H1 (cell line): ENCODE data around the gene ME1. TPM values are rescaled to one million over a fixed set of nuclear protein-coding genes. Genes with fewer than 3 reads are reported as not detected.

Experiments used
- CTCF ChIA-PET: fragments of 300-600 bp; sonication (Branson Sonifier 250); formaldehyde crosslinking; loops from one replicate; lab custom pipeline; 2021; ENCODE audit not compliant: partially characterized antibody; lab: Charles Lee
- POLR2A ChIA-PET: fragments of 300-600 bp; sonication (Branson Sonifier 250); formaldehyde crosslinking; loops from one replicate; lab custom pipeline; 2021; ENCODE audit warnings: inconsistent platforms; ENCODE audit not compliant: partially characterized antibody; lab: Charles Lee
- DNase-seq, 2 experiments: peaks; one replicate each; pipeline versions ENCODE4 v3.0.0 to v3.0.0-alpha.2; 2010 to 2022; ENCODE audit warnings: low spot score in 2 of 2, low read depth in 1 of 2, mixed read lengths in 1 of 2
- FAIRE-seq: peaks from 2 replicates; lab custom pipeline; 2011; peaks lifted over from hg19 to GRCh38; lab: Jason Lieb, UNC
- H2AFZ ChIP-seq: 2 replicates; pipeline ENCODE4 v1.8.1; 2012; ENCODE audit warnings: low read length, inconsistent platforms
- H2AK5ac ChIP-seq: 2 replicates; pipeline ENCODE4 v1.6.1; 2013; ENCODE audit warnings: low read depth, low read length
- H2BK120ac ChIP-seq: replicated peaks from 2 replicates; pipeline ENCODE3; 2013; ENCODE audit warnings: low read depth, low read length, inconsistent platforms
- H2BK12ac ChIP-seq: 2 replicates; pipeline ENCODE4 v1.6.1; 2013; ENCODE audit warnings: low read depth, low read length
- H2BK15ac ChIP-seq: 2 replicates; pipeline ENCODE4 v1.6.1; 2013; ENCODE audit warnings: low read length
- H2BK20ac ChIP-seq: 2 replicates; pipeline ENCODE4 v1.6.1; 2013; ENCODE audit warnings: low read length
- H2BK5ac ChIP-seq: 2 replicates; pipeline ENCODE4 v1.6.1; 2013; ENCODE audit warnings: low read depth, low read length
- H3K14ac ChIP-seq: 2 replicates; pipeline ENCODE4 v1.6.1; 2013; ENCODE audit warnings: inconsistent platforms; ENCODE audit not compliant: insufficient read length
- H3K18ac ChIP-seq: 2 replicates; pipeline ENCODE4 v1.6.1; 2013; ENCODE audit warnings: low read length; ENCODE audit errors: extremely low read depth
- H3K23ac ChIP-seq: 2 replicates; pipeline ENCODE4 v1.6.1; 2013; ENCODE audit warnings: inconsistent platforms; ENCODE audit not compliant: insufficient read length
- H3K23me2 ChIP-seq: 2 replicates; pipeline ENCODE4 v1.6.1; 2013; ENCODE audit warnings: low read depth, low read length
- H3K27ac ChIP-seq: 2 replicates; pipeline ENCODE4 v1.6.1; 2011; ENCODE audit warnings: low read depth, low read length, inconsistent platforms
- H3K27me3 ChIP-seq, 4 experiments: replicated peaks in 1 of 4; 1 replicate in 1 of 4; 2 replicates in 3 of 4; pipeline versions ENCODE4 v1.6.1 to v1.8.1; 2011 to 2013; ENCODE audit warnings: low read length in 3 of 4, mild to moderate bottlenecking in 3 of 4, inconsistent platforms in 2 of 4, mixed read lengths in 2 of 4, moderate library complexity in 1 of 4; ENCODE audit not compliant: control insufficient read depth in 3 of 4, insufficient read depth in 3 of 4; ENCODE audit errors: extremely low read depth in 1 of 4
- H3K36me3 ChIP-seq, 4 experiments: 2 replicates each; pipeline versions ENCODE4 v1.6.1 to v1.8.1; 2011 to 2013; ENCODE audit warnings: mild to moderate bottlenecking in 4 of 4, low read length in 3 of 4, moderate library complexity in 2 of 4, control low read depth in 1 of 4, inconsistent platforms in 1 of 4; ENCODE audit not compliant: insufficient read depth in 4 of 4, control insufficient read depth in 2 of 4
- H3K4ac ChIP-seq: replicated peaks from 2 replicates; pipeline ENCODE3; 2013; ENCODE audit warnings: low read length, low read depth, mixed read lengths, inconsistent platforms; ENCODE audit not compliant: insufficient read length
- H3K4me1 ChIP-seq, 4 experiments: replicated peaks in 1 of 4; 1 replicate in 1 of 4; 2 replicates in 3 of 4; pipeline versions ENCODE4 v1.6.1 to v1.8.1; 2011 to 2013; ENCODE audit warnings: low read length in 3 of 4, inconsistent platforms in 2 of 4, mixed read lengths in 1 of 4; ENCODE audit not compliant: insufficient read depth in 4 of 4, control insufficient read depth in 3 of 4
- H3K4me2 ChIP-seq, 2 experiments: 2 replicates each; pipeline versions ENCODE4 v1.6.1 to v1.8.1; 2011 to 2013; ENCODE audit warnings: low read depth in 2 of 2, low read length in 2 of 2, control low read depth in 1 of 2, inconsistent platforms in 1 of 2, mild to moderate bottlenecking in 1 of 2; ENCODE audit not compliant: insufficient read depth in 1 of 2
- H3K4me3 ChIP-seq, 4 experiments: fragments of 200-600, 300-600 bp in 1 of 4; sonication (generic), shearing (Covaris generic), sonication (Bioruptor Twin) in 1 of 4; 2 replicates each; pipeline versions ENCODE4 v1.5.1 to v1.8.1; 2011 to 2016; ENCODE audit warnings: low read length in 4 of 4, low read depth in 3 of 4, control low read depth in 2 of 4, inconsistent platforms in 2 of 4, mild to moderate bottlenecking in 2 of 4, mixed read lengths in 1 of 4, moderate library complexity in 1 of 4; ENCODE audit not compliant: insufficient read depth in 2 of 4; ENCODE audit errors: extremely low read depth in 1 of 4
- H3K56ac ChIP-seq: replicated peaks from 2 replicates; pipeline ENCODE3; 2013; ENCODE audit warnings: low read depth, mild to moderate bottlenecking, mixed read lengths, low read length, inconsistent platforms; ENCODE audit not compliant: insufficient read length
- H3K79me1 ChIP-seq: 2 replicates; pipeline ENCODE4 v1.6.1; 2013; ENCODE audit warnings: low read depth, low read length, control low read depth
- H3K79me2 ChIP-seq, 2 experiments: 2 replicates each; pipeline versions ENCODE4 v1.6.1 to v1.8.1; 2012 to 2013; ENCODE audit warnings: low read length in 2 of 2, mild to moderate bottlenecking in 2 of 2, inconsistent platforms in 1 of 2; ENCODE audit not compliant: insufficient read depth in 2 of 2, control insufficient read depth in 1 of 2
- H3K9ac ChIP-seq, 4 experiments: replicated peaks in 1 of 4; 1 replicate in 1 of 4; 2 replicates in 3 of 4; pipeline versions ENCODE4 v1.6.1 to v1.8.1; 2011 to 2013; ENCODE audit warnings: low read depth in 3 of 4, low read length in 3 of 4, control low read depth in 2 of 4, mild to moderate bottlenecking in 2 of 4, moderate library complexity in 2 of 4, inconsistent platforms in 1 of 4; ENCODE audit errors: extremely low read depth in 1 of 4
- H3K9me3 ChIP-seq, 2 experiments: 2 replicates each; pipeline versions ENCODE4 v1.6.1 to v1.8.1; 2012 to 2013; ENCODE audit warnings: mild to moderate bottlenecking in 2 of 2, moderate library complexity in 2 of 2, control low read depth in 1 of 2, inconsistent platforms in 1 of 2, low read depth in 1 of 2, low read length in 1 of 2, mixed read lengths in 1 of 2; ENCODE audit not compliant: insufficient read depth in 2 of 2
- H4K20me1 ChIP-seq, 2 experiments: replicated peaks in 1 of 2; 2 replicates each; pipeline versions ENCODE3 to v1.8.1; 2011 to 2013; ENCODE audit warnings: inconsistent platforms in 2 of 2, low read length in 2 of 2, mild to moderate bottlenecking in 1 of 2; ENCODE audit not compliant: insufficient read depth in 2 of 2, control insufficient read depth in 1 of 2
- H4K5ac ChIP-seq: 2 replicates; pipeline ENCODE4 v1.6.1; 2013; ENCODE audit warnings: low read length, low read depth, mixed read lengths, inconsistent platforms; ENCODE audit not compliant: insufficient read length
- H4K8ac ChIP-seq: 2 replicates; pipeline ENCODE4 v1.8.0; 2013; ENCODE audit warnings: mild to moderate bottlenecking, moderate library complexity, low read length, inconsistent platforms; ENCODE audit not compliant: insufficient read depth; ENCODE audit errors: extremely low read depth
- H4K91ac ChIP-seq: replicated peaks from 2 replicates; pipeline ENCODE3; 2013; ENCODE audit warnings: low read length, mixed read lengths, inconsistent platforms; ENCODE audit not compliant: insufficient read length
- CEBPB ChIP-seq: IDR thresholded peaks from 2 replicates; pipeline ENCODE4 v1.6.1; 2012; ENCODE audit warnings: low read depth, low read length
- KDM4A ChIP-seq: IDR thresholded peaks from one replicate; pipeline ENCODE4 v1.7.1; 2012; ENCODE audit warnings: low read depth, mild to moderate bottlenecking, moderate library complexity, low read length, inconsistent platforms; ENCODE audit not compliant: severe bottlenecking
- NRF1 ChIP-seq: IDR thresholded peaks from 2 replicates; pipeline ENCODE4 v1.6.1; 2011; ENCODE audit warnings: mild to moderate bottlenecking, low read depth, low read length, improper control_type of control experiment
- RFX5 ChIP-seq: IDR thresholded peaks from 2 replicates; pipeline ENCODE4 v1.6.1; 2011; ENCODE audit warnings: low read depth, low read length, improper control_type of control experiment, borderline replicate concordance
- RNF2 ChIP-seq: fragments of 200-900, 300-1000 bp; sonication (generic); IDR thresholded peaks from 2 replicates; pipeline ENCODE4 v1.7.1; 2016; ENCODE audit warnings: borderline replicate concordance, low read depth, mild to moderate bottlenecking, antibody characterized with exemption, low read length; ENCODE audit not compliant: poor library complexity, severe bottlenecking; ENCODE audit errors: missing control alignments
- WGBS, 2 experiments: shearing (Covaris generic) in 1 of 2; methylation state at CpG; one replicate each; pipeline versions ENCODE4 v1.1.6 to v1.1.7; 2013 to 2015; ENCODE audit warnings: low lambda C conversion rate in 2 of 2, mixed read lengths in 2 of 2, inconsistent platforms in 1 of 2, low coverage in 1 of 2, missing lambda C conversion rate in 1 of 2; ENCODE audit not compliant: insufficient replicate concordance in 2 of 2, insufficient coverage in 1 of 2, insufficient read length in 1 of 2; ENCODE audit errors: extremely low coverage in 1 of 2, missing lambda C conversion rate in 1 of 2; 5-methylcytosine and 5-hydroxymethylcytosine counted together
- polyA plus RNA-seq, 7 experiments: library from polyadenylated mRNA; depleted of rRNA in 3 of 7; stranded (reverse) in 5 of 7; unstranded in 2 of 7; fragments of >200 nt in 5 of 7; fragments of 200-250 nt in 2 of 7; gene quantifications; 1 replicate in 5 of 7; 2 replicates in 1 of 7; 4 replicates in 1 of 7; pipeline versions ENCODE4 v1.2.1 to v1.2.3, GENCODE V29; 2011 to 2013; ENCODE audit warnings: missing spikeins in 2 of 7, mixed read lengths in 2 of 7
- total RNA-seq: library from RNA; stranded (reverse); fragmentation: NEBNext Ultra II Directional; extraction: Animal tissue kit (Norgen Biotek cat#: 25700); gene quantifications from 2 replicates; pipeline ENCODE4 v1.2.1, GENCODE V29; 2021

ME1 gene
- total and polyA plus RNA-seq, 2 of the 8 experiments (the other 6 are each of a cell fraction or from before 2014, with no cell fraction given): 1.3 to 3.9 TPM

DNA sequence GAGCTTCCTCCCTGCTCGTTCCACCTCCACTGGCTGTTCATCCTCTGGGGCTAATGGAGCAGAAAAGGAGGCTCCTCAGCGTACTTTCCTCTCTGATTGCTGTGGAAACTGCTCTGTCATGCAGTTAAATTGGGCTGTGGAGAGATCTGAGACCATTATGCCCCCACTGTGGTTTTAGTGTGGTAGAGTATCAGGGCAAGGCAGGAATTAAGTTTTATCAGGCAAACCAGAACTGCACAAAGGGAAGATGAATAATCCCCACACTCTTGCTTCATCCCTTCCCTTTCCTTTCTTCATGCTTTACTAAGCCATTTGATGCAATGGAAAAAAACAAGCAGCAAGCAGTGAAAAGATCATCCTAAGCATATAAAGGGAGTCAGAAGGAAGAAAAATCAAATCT, 11.9 kb upstream of the ME1 start:
- no peaks in the 10 kb centered on the region for H4K20me1 ChIP-seq
- TF ChIP-seq RFX5: no peak
- TF ChIP-seq CEBPB: 0 out of 2 replicates have a peak, but pooled peaks have one; percentile 20
- TF ChIP-seq RNF2: no peak
- TF ChIP-seq KDM4A: no peak
- TF ChIP-seq NRF1: no peak
- no peak overlapping the region for H2BK120ac ChIP-seq
- H3K56ac ChIP-seq: no peak overlapping the region
- no peak overlapping the region for H3K4ac ChIP-seq
- H2BK20ac ChIP-seq: no peak overlapping the region
- H3K79me2 ChIP-seq: no peaks in the 10 kb centered on the region
- no peak overlapping the region for H2BK12ac ChIP-seq
- H2AK5ac ChIP-seq: no peak overlapping the region
- H3K27ac ChIP-seq: no peak overlapping the region
- H2AFZ ChIP-seq: peak overlapping the region; percentile 37; the same call in 1 of the 2 replicates
- no peak overlapping the region for H3K18ac ChIP-seq
- H4K5ac ChIP-seq: no peak overlapping the region
- no peak overlapping the region for H4K8ac ChIP-seq
- DNase-seq (no peak), FAIRE-seq (no peak)
- no peaks in the 10 kb centered on the region for H3K79me1 ChIP-seq
- WGBS, 2 experiments: 82% methylated on average over 2 of the region's 2 CpGs; no CpG with 5 or more reads in 1 of the 2 experiments
- H4K91ac ChIP-seq: no peak overlapping the region
- H3K23ac ChIP-seq: no peak overlapping the region
- ChIA-PET POLR2A (interaction anchor here (0.6 to 0.7 kb wide), 2 partner anchors 11 to 15 kb away, joined by 3 read pairs; no protein-coding TSS in a partner anchor), CTCF (interaction anchor here (0.9 to 1.2 kb wide), 2 partner anchors 10 to 68 kb away, joined by 3 read pairs; no protein-coding TSS in a partner anchor)
- no peak overlapping the region for H3K4me2 ChIP-seq
- no peaks in the 10 kb centered on the region for H3K23me2 ChIP-seq
- H3K36me3 ChIP-seq: no peaks in the 10 kb centered on the region
- no peak overlapping the region for H3K9ac ChIP-seq
- H3K9me3 ChIP-seq: no peaks in the 10 kb centered on the region
- no peak overlapping the region for H3K4me3 ChIP-seq
- H3K14ac ChIP-seq: no peak overlapping the region
- H3K27me3 ChIP-seq: no peaks in the 10 kb centered on the region
- H2BK5ac ChIP-seq: no peak overlapping the region
- H3K4me1 ChIP-seq: peaks cover 0 to 5% (median 2%) of the 10 kb centered on the region in 4 experiments; a peak in 3 of 7 replicates
- H2BK15ac ChIP-seq: no peak overlapping the region
